Activated naive CD4-positive, alpha-beta T cell treated with anti-CD3 and anti-CD28 coated beads, Interleukin-2, amount 50 U/mL, for 72 hours (primary cell): ENCODE measurements around the gene TSHZ1. TPM values are rescaled to one million over a fixed set of nuclear protein-coding genes. Genes with fewer than 3 reads are reported as not detected.

ENCODE experiments used
- ATAC-seq, 2 donors: fragments of 150-1000 bp; cut with Tn5 transposase; 2 replicates each; pipeline ENCODE4 v1.10.0; 2021; ENCODE audit warnings: mild to moderate bottlenecking in 2 of 2, moderate library complexity in 2 of 2
- DNase-seq, 2 donors: peaks; one replicate each; pipeline ENCODE4 v3.0.0; 2021 to 2022; ENCODE audit warnings: low spot score in 2 of 2
- H3K27ac Mint-ChIP-seq, 2 donors: one replicate each; pipeline ENCODE4 v1.8.0; 2022; ENCODE audit warnings: mild to moderate bottlenecking in 2 of 2, mixed read lengths in 2 of 2
- H3K36me3 Mint-ChIP-seq, 2 donors: one replicate each; pipeline ENCODE4 v1.8.0; 2022; ENCODE audit warnings: mixed read lengths in 2 of 2
- H3K9me3 Mint-ChIP-seq, 2 donors: one replicate each; pipeline ENCODE4 v1.8.0; 2022; ENCODE audit warnings: mixed read lengths in 2 of 2
- total RNA-seq, 2 donors: library from RNA; stranded (reverse); gene quantifications; one replicate each; pipeline ENCODE4 v1.2.3, GENCODE V29; 2022

TSHZ1 gene
- total RNA-seq, 2 donors from 2014 or later, result 8.7 to 17.2 TPM

DNA sequence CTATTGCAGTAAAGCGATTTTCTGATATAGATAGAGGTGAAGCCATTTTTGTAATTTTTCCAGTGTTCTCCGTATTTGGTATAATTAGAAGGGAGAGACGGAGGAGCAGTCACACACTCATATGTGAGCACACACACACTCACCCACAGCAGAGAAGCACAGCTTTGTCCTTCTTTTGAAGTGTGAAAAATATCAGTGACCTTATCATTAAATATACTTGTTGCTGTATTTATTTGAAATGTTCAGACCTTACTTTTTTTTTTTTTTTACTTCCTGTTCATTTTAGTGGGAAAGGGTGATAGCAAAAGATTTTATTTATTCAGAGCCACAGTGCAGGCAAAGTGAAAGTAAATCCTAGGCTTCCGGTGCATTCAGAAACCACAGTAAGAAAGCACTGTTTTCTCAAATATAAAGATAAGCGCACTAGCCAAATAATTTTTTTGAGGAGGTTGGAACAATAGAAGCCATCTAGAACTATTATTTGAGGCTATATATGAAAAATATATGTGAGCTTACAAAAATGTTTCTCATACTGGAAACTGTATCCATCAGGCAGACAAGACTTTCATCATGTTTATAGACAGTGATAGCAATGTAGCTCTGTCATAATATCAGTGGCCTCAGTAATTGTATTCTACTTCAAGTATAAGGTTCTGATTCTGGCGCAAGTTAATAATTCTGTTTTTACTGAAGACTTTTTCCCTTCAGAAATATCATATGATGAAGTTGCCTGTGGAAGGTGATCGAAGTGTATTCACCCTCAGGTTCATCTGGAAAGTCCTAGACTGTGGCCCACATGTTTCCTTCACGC lies 37.2 kb downstream of the TSHZ1 start:
- DNase-seq (no peak), ATAC-seq (peak; percentile 48 to 50)
- Mint-ChIP-seq H3K9me3 (no peaks in the 10 kb centered on the region), H3K36me3 (peaks cover 0 to 10% of the 10 kb centered on the region in 2 donors), H3K27ac (peak overlapping the region; percentile 95 to 96)

GRCh38 chr18:75248426-75249174 lies 38.0 kb downstream of the TSHZ1 start:
- peaks cover 0 to 10% of the 10 kb centered on the region in 2 donors for H3K36me3 Mint-ChIP-seq
- ATAC-seq (no peak), DNase-seq (no peak)
- H3K9me3 Mint-ChIP-seq, result no peaks in the 10 kb centered on the region
- peak overlapping the region; percentile 61 to 96 for H3K27ac Mint-ChIP-seq

- ATAC-seq, result no peak
- H3K36me3 Mint-ChIP-seq, result peaks cover 0 to 10% of the 10 kb centered on the region in 2 donors
- no peak for DNase-seq
- no peaks in the 10 kb centered on the region for H3K9me3 Mint-ChIP-seq
- H3K27ac Mint-ChIP-seq, result peak overlapping the region in 1 of 2 donors; percentile 96
Observed at GRCh38 chr18:75249175-75249518, 38.5 kb downstream of the TSHZ1 start.

GRCh38 chr18:75249672-75250470 lies 39.3 kb downstream of the TSHZ1 start:
- peak overlapping the region; percentile 50 to 96 for H3K27ac Mint-ChIP-seq
- no peak for DNase-seq
- H3K9me3 Mint-ChIP-seq, result no peaks in the 10 kb centered on the region
- peaks cover 0 to 10% of the 10 kb centered on the region in 2 donors for H3K36me3 Mint-ChIP-seq
- peak in 1 of 2 donors; percentile 9 for ATAC-seq

GRCh38 chr18:75250471-75250821 lies 39.8 kb downstream of the TSHZ1 start:
- Mint-ChIP-seq H3K27ac (no peak overlapping the region), H3K9me3 (no peaks in the 10 kb centered on the region), H3K36me3 (peaks cover 0 to 10% of the 10 kb centered on the region in 2 donors)
- no peak for ATAC-seq
- no peak for DNase-seq

GRCh38 chr18:75251466-75251865 lies 40.9 kb downstream of the TSHZ1 start:
- Mint-ChIP-seq H3K9me3 (no peaks in the 10 kb centered on the region), H3K27ac (no peak overlapping the region), H3K36me3 (peaks cover 0 to 10% of the 10 kb centered on the region in 2 donors)
- ATAC-seq (no peak), DNase-seq (no peak)

DNA sequence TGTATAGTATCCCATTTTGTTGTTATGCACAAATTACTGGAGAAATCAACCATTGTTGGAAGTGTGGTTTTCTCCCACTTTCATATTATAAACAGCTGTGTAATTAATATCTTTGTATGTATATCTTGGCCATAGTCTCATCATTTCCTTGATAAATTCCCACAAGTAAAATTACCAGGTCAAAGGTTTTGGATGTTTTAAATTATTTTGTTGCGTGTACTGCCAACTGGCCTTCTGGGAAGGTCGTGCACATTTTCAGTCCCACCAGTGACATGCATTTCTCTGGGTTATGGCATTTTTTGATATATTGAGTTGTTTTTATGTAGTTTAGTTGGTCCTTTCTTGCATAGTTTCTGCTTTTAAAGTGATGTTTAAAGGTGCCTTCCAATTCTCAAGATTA lies 41.5 kb downstream of the TSHZ1 start:
- no peaks in the 10 kb centered on the region for H3K9me3 Mint-ChIP-seq
- no peak for DNase-seq
- H3K36me3 Mint-ChIP-seq, result peaks cover 0 to 8% of the 10 kb centered on the region in 2 donors
- ATAC-seq, result no peak
- no peak overlapping the region for H3K27ac Mint-ChIP-seq

GRCh38 chr18:75253043-75253442 lies 42.4 kb downstream of the TSHZ1 start:
- ATAC-seq (no peak), DNase-seq (no peak)
- Mint-ChIP-seq H3K9me3 (no peaks in the 10 kb centered on the region), H3K36me3 (no peaks in the 10 kb centered on the region), H3K27ac (no peak overlapping the region)

DNA sequence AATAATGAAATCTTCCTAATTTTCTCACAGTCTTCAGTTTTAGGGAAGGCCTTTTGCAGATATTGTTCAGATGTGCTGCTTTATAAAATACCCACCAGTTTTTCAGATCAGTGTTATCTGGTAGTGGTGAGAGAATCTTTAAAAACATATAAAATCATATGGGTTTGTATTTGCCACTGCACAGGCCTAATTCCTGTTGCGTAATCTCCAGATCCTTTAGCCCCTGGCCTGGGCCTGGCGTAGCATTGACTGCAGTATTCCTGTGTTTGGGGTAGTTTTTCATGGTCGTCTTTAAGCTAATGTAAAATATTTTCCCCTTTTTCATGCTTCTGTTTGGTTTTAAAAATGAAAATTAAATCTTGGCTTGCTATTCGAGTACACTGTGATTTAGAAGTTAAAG lies 43.2 kb downstream of the TSHZ1 start:
- DNase-seq (no peak), ATAC-seq (no peak)
- Mint-ChIP-seq H3K36me3 (no peaks in the 10 kb centered on the region), H3K27ac (no peak overlapping the region), H3K9me3 (no peaks in the 10 kb centered on the region)

DNA sequence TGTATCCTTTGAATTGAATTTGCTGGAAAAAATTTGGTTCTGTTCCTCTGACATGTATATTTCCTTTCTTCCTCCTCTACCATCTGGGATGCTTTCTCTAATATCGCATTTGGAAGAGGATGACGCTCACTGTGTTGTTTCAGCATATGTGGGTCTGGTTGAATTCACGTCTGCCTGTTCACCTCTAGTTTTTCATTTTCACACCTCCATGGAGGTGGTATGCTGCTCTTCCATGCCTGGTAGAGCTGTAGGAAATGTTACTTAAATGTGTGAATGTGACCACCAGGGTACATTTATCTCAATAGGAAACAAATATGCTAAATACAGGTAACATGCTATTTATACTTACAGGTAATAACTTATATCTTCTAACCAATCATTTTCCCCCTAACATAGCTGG lies 44.5 kb downstream of the TSHZ1 start:
- ATAC-seq, result no peak
- no peaks in the 10 kb centered on the region for H3K9me3 Mint-ChIP-seq

DNA sequence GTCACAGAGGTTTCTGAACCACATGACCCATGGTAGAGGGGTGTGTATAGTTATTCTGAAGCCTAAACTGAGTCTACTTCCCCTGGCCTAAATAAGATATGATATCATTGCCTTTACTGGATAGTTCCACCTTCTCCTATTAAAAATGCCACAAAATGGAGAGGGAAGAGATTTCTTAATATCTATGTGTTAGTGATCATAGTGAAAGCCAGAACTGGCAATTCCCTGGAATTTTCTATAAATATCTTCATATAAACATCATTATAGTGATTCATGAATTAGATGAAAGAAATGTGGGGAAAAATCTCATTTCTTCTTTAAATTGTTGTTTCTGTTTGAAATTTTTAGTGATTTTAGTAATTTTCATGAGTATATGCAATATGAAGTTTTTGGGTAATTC lies 45.8 kb downstream of the TSHZ1 start:
- no peak for DNase-seq
- Mint-ChIP-seq H3K9me3 (no peaks in the 10 kb centered on the region), H3K36me3 (peaks cover 0 to 3% of the 10 kb centered on the region in 2 donors), H3K27ac (no peak overlapping the region)
- no peak for ATAC-seq

More for the DNA sequence above, 44.5 kb downstream of the TSHZ1 start:
- no peak for DNase-seq
- no peaks in the 10 kb centered on the region for H3K36me3 Mint-ChIP-seq
- H3K27ac Mint-ChIP-seq, result no peak overlapping the region

DNA sequence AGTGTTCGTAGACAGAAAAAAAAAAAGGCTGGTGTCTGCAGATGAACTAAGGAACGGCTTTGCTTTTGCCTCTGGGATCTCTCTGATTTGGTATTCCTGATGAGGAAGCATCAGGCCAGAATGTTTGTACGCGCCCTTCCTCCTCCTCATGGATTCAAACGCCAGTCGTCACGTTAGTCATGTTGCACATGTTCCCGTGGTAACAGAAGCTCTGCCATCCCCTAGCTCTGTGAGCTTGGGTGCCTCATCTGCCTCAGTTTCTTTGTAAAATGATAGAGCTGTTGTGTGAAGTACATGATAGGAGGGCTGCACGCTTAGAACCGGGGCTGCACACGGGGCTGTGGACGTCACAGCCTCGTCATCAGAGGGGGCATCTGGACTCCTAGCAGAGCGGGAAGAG lies 47.0 kb downstream of the TSHZ1 start:
- DNase-seq (no peak), ATAC-seq (no peak)
- Mint-ChIP-seq H3K9me3 (no peaks in the 10 kb centered on the region), H3K36me3 (peaks cover 0 to 9% of the 10 kb centered on the region in 2 donors), H3K27ac (no peak overlapping the region)

GRCh38 chr18:75261430-75262223 lies 51.0 kb downstream of the TSHZ1 start:
- DNase-seq, result no peak
- Mint-ChIP-seq H3K27ac (peak overlapping the region in 1 of 2 donors; percentile 57), H3K9me3 (no peaks in the 10 kb centered on the region), H3K36me3 (peaks cover 0 to 9% of the 10 kb centered on the region in 2 donors)
- ATAC-seq, result peak; percentile 53 to 95

DNA sequence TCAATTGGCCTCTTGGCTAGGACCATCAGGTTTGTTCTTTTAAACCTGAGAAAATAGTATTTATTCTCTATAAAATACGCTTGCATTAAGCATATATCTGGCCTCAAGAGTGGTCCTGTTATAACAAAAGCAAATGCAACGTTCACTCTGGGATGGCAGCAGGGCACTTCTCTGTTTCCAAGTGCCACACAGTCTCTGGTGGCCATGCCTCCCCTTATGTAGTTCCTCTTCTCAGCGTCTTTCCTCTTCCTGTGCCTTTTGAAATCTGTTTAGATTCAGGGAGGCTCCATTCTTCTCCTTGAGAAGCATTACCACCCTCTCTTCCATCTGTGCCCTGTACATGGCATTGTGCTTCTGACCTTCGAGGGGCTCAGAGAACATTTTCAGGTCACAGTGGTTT lies 51.9 kb downstream of the TSHZ1 start:
- ATAC-seq, result no peak
- H3K27ac Mint-ChIP-seq, result no peak overlapping the region
- H3K9me3 Mint-ChIP-seq, result no peaks in the 10 kb centered on the region
- peaks cover 0 to 9% of the 10 kb centered on the region in 2 donors for H3K36me3 Mint-ChIP-seq
- no peak for DNase-seq

- Mint-ChIP-seq H3K27ac (no peak overlapping the region), H3K36me3 (peaks cover 0 to 9% of the 10 kb centered on the region in 2 donors), H3K9me3 (no peaks in the 10 kb centered on the region)
- DNase-seq (no peak), ATAC-seq (no peak)
Observed at GRCh38 chr18:75264195-75264594, 53.6 kb downstream of the TSHZ1 start.

DNA sequence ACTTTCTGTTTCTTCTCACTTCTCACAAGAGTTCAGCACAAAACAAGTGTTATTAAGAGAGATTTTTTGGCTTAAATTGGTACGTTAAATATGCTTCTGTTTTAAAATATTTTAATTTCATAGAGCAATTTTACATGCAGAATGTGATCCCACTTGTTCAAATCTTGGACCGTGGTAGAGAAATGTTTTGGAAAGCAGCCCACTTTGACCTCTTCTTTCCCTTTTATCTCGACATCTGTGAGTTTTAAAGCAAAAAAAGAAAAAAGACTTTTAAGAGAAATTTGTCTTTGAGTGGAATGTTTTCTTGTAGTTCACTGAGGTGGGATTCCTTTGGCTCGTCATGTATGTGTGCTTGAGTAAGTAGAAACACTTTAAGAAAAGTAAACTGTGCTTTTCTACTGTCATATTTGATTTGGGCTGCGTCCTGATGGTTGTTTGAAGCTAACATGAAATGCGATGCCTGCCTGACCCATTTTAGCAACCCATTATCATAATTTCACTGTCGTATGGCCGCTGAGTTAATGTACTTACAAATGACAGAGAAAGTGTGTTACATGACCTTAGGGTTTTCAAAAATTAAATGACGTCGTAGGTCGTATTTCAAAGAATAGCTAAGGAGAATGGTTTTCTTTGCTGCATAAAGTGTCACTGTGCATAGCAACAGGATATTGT lies 54.5 kb downstream of the TSHZ1 start:
- H3K9me3 Mint-ChIP-seq, result no peaks in the 10 kb centered on the region
- ATAC-seq, result no peak
- peaks cover 0 to 9% of the 10 kb centered on the region in 2 donors for H3K36me3 Mint-ChIP-seq

More for the DNA sequence above, 54.5 kb downstream of the TSHZ1 start:
- H3K27ac Mint-ChIP-seq, result no peak overlapping the region
- DNase-seq, result no peak
